Esophagus muscularis mucosa (tissue), 4 donors: ENCODE measurements around the gene FNDC11. TPM values are rescaled to one million over a fixed set of nuclear protein-coding genes. Genes with fewer than 3 reads are reported as not detected.
A peak's percentile ranks its signal among the peaks of the same experiment; 100 is the strongest.

ENCODE experiments used
- DNase-seq: peaks from one replicate; pipeline ENCODE4 v3.0.0-alpha.2; 2017; ENCODE audit errors: extremely low spot score
- H3K27ac ChIP-seq, 4 donors: fragments of 200-600 bp; sonication (generic); replicated peaks in 1 of 4; 1 replicate in 3 of 4; 2 replicates in 1 of 4; pipeline ENCODE4 v1.5.1; 2016 to 2019; ENCODE audit warnings: mild to moderate bottlenecking in 1 of 4
- H3K27me3 ChIP-seq, 4 donors: fragments of 200-600 bp; sonication (generic); one replicate each; pipeline versions ENCODE4 v1.5.1 to v1.6.0; 2016 to 2019
- H3K36me3 ChIP-seq, 4 donors: fragments of 200-600 bp; sonication (generic); one replicate each; pipeline ENCODE4 v1.5.1; 2016 to 2019
- H3K4me1 ChIP-seq, 4 donors: fragments of 200-600 bp; sonication (generic); one replicate each; pipeline ENCODE4 v1.5.1; 2016 to 2019
- H3K4me3 ChIP-seq, 4 donors: fragments of 200-600 bp; sonication (generic); 1 replicate in 2 of 4; 2 replicates in 2 of 4; pipeline ENCODE4 v1.5.1; 2016 to 2019; ENCODE audit warnings: mild to moderate bottlenecking in 4 of 4, moderate library complexity in 1 of 4
- H3K9me3 ChIP-seq, 4 donors: fragments of 200-600 bp; sonication (generic); 1 replicate in 3 of 4; 2 replicates in 1 of 4; pipeline ENCODE4 v1.5.1; 2016 to 2019
- EP300 ChIP-seq: sonication (generic); formaldehyde crosslinking; IDR thresholded peaks from one replicate; pipeline ENCODE4 v1.6.1; 2017; ENCODE audit warnings: antibody characterized with exemption
- POLR2A ChIP-seq: fragments of 450-650 bp; IDR thresholded peaks from one replicate; pipeline ENCODE4 v1.6.1; 2017; ENCODE audit warnings: antibody characterized with exemption, moderate library complexity, mild to moderate bottlenecking, low read depth
- POLR2AphosphoS5 ChIP-seq, 2 donors: sonication (generic); formaldehyde crosslinking; IDR thresholded peaks; one replicate each; pipeline ENCODE4 v1.6.1; 2017; ENCODE audit warnings: antibody characterized with exemption in 2 of 2
- WGBS: methylation state at CpG from one replicate; pipeline ENCODE4 v1.1.5; 2018; 5-methylcytosine and 5-hydroxymethylcytosine counted together
- intact Hi-C: fragments of 100-400 bp; cut with DNase I; formaldehyde crosslinking; loops from one replicate; pipeline ENCODE4 v1.15.1; 2023
- total RNA-seq, 4 donors: library from RNA; depleted of rRNA; stranded (reverse); fragments of >200 nt; gene quantifications; one replicate each; pipeline versions ENCODE4 v1.1.0 to v1.2.1, GENCODE V29; 2016
- TF ChIP-seq, protein P1 (sequence below), 3 experiments: fragments of 200-600 bp in 2 of 3; fragments of 450-650 bp in 1 of 3; sonication (generic) in 2 of 3; IDR thresholded peaks; one replicate each; pipeline ENCODE4 v1.5.1; 2017 to 2019; ENCODE audit warnings: antibody characterized with exemption in 3 of 3, mild to moderate bottlenecking in 2 of 3, moderate library complexity in 1 of 3

FNDC11 gene, protein sequence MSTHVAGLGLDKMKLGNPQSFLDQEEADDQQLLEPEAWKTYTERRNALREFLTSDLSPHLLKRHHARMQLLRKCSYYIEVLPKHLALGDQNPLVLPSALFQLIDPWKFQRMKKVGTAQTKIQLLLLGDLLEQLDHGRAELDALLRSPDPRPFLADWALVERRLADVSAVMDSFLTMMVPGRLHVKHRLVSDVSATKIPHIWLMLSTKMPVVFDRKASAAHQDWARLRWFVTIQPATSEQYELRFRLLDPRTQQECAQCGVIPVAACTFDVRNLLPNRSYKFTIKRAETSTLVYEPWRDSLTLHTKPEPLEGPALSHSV
- total RNA-seq, result under 1 TPM; 0.23 to 0.83 (median 0.44) TPM

DNA sequence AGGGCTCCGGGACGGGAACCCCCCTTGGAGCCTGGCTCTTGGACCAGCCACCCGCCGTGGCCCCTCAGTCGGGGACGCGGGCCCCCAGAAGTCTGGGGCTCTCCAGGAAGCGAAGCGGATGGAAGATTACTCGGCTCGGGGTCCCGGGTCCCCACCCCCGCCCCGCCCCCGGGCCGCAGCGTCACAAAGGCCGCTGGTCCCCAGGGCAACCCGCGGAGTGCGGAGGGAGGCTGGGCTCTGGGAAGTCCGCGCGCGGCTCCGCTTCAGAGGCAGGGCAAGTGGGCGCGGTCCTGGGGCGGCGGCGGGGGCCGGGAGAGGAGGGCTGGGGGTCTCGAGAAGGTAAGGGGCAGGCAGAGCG lies at the start of gene FNDC11:
Gene FNDC11, plus strand, starts transcription at position 227 of the 358 bp plus-strand sequence. CDS start 1,505 bp downstream, outside the sequence.
- intact Hi-C loops, result no loop called here
- Histone ChIP-seq H3K36me3 (peaks cover 5 to 16% (median 11%) of the 10 kb centered on the region in 4 donors), H3K9me3 (no peaks in the 10 kb centered on the region), H3K27me3 (peaks cover 0 to 56% (median 13%) of the 10 kb centered on the region in 4 donors), H3K27ac (peak within 1 kb of the TSS in 2 of 4 donors; percentile 34 to 39), H3K4me1 (peaks cover 12 to 26% (median 21%) of the 10 kb centered on the region in 4 donors), H3K4me3 (peak within 1 kb of the TSS; percentile 57 to 71 (median 62))
- no CpG with 5 or more reads among the region's 34 CpGs for WGBS
- no peak for TF ChIP-seq EP300
- TF ChIP-seq POLR2AphosphoS5 (IDR thresholded peaks at IDR 0.05), result no peak
- no peak for TF ChIP-seq POLR2A
- TF ChIP-seq, protein P1, sequence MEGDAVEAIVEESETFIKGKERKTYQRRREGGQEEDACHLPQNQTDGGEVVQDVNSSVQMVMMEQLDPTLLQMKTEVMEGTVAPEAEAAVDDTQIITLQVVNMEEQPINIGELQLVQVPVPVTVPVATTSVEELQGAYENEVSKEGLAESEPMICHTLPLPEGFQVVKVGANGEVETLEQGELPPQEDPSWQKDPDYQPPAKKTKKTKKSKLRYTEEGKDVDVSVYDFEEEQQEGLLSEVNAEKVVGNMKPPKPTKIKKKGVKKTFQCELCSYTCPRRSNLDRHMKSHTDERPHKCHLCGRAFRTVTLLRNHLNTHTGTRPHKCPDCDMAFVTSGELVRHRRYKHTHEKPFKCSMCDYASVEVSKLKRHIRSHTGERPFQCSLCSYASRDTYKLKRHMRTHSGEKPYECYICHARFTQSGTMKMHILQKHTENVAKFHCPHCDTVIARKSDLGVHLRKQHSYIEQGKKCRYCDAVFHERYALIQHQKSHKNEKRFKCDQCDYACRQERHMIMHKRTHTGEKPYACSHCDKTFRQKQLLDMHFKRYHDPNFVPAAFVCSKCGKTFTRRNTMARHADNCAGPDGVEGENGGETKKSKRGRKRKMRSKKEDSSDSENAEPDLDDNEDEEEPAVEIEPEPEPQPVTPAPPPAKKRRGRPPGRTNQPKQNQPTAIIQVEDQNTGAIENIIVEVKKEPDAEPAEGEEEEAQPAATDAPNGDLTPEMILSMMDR (IDR thresholded peaks at IDR 0.05), result no peak
- no peak for DNase-seq

DNA sequence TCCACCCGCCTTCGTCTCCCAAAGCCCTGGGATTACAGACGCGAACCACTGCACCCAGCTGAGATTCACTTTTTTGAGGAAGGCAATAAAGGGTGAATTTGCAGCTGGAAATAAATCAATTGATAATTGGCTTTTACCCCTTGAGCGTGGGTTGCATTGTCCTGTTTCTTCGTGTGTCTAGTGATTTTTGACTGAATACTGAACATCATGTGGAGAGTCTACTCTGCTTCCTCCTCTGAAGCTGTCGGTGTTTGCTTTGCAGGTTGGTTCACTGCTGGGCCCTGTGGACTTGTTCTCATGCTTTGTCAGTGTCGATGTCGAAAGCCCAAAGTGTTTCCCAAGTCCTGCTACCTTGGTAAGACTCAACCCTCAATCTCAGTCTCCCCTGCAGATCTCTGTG lies 49.3 kb upstream of the FNDC11 start:
- Histone ChIP-seq H3K27me3 (peaks cover 0 to 93% (median 16%) of the 10 kb centered on the region in 4 donors), H3K36me3 (no peaks in the 10 kb centered on the region), H3K4me1 (peaks cover 1 to 14% (median 12%) of the 10 kb centered on the region in 4 donors), H3K4me3 (no peak overlapping the region), H3K27ac (no peak overlapping the region), H3K9me3 (peaks cover 0 to 20% (median 17%) of the 10 kb centered on the region in 4 donors)
- DNase-seq, result no peak
- WGBS, result 88% methylated on average over 9 of the region's 9 CpGs
- TF ChIP-seq POLR2A (no peak), POLR2AphosphoS5 (IDR thresholded peaks at IDR 0.05) (no peak), EP300 (no peak)
- TF ChIP-seq, protein P1 (IDR thresholded peaks at IDR 0.05), result no peak
- intact Hi-C loops, result no loop called here

DNA sequence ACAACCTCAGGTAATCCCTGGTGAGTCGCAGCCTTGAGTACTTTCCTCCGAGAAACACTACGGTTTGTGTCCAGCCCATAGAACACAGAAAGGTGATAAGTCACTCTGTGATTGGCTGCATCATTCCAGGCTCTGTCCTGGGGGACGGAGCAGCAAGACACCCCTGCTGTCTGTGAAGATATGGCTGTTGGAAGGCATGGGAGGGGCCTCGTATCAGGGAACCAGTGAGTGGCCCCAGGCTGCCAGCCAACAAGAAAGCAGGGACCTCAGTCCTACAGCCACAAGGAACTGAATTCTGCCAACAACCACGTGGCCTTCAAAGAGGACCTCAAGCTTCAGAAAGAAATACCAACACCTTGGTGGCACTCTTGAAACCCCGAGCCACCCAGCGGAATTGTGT lies 48.7 kb upstream of the FNDC11 start:
- H3K27ac ChIP-seq, result no peak overlapping the region
- H3K4me1 ChIP-seq, result peaks cover 0 to 9% (median 9%) of the 10 kb centered on the region in 4 donors
- no peak for TF ChIP-seq POLR2AphosphoS5 (IDR thresholded peaks at IDR 0.05)
- TF ChIP-seq EP300, result no peak
- TF ChIP-seq POLR2A, result no peak
- TF ChIP-seq, protein P1 (IDR thresholded peaks at IDR 0.05), result no peak
- peaks cover 0 to 20% (median 17%) of the 10 kb centered on the region in 4 donors for H3K9me3 ChIP-seq
- H3K4me3 ChIP-seq, result no peak overlapping the region
- intact Hi-C loops, result no loop called here
- WGBS, result 75% methylated on average over 8 of the region's 8 CpGs
- peaks cover 0 to 93% (median 9%) of the 10 kb centered on the region in 4 donors for H3K27me3 ChIP-seq
- no peaks in the 10 kb centered on the region for H3K36me3 ChIP-seq
- no peak for DNase-seq

DNA sequence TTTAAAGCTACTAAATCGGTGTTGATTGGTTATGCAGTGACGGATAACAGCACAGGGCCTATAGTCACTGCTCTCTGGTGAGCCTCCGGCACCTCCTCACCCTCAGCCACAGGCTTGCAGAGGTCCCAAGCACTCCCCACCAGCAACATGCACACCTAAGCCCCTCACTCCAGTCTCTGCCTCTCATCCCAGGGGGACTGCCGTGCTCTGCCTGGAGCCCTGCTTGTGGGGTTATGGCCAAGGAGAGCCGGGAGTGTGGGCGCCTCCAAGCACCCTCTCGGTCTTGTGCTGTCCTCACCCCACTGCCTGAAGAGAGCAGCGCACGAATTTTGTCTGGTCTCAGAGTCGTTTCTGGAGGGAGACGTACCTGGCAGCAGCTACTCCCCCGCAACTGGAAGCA lies 48.2 kb upstream of the FNDC11 start:
- no peak overlapping the region for H3K4me3 ChIP-seq
- DNase-seq, result no peak
- peaks cover 0 to 20% (median 17%) of the 10 kb centered on the region in 4 donors for H3K9me3 ChIP-seq
- no peaks in the 10 kb centered on the region for H3K36me3 ChIP-seq
- H3K27ac ChIP-seq, result no peak overlapping the region
- H3K27me3 ChIP-seq, result peaks cover 0 to 91% (median 8%) of the 10 kb centered on the region in 4 donors
- TF ChIP-seq POLR2AphosphoS5 (IDR thresholded peaks at IDR 0.05) (no peak), POLR2A (no peak)
- TF ChIP-seq, protein P1 (IDR thresholded peaks at IDR 0.05), result no peak
- peaks cover 0 to 9% (median 9%) of the 10 kb centered on the region in 4 donors for H3K4me1 ChIP-seq
- intact Hi-C loops, result no loop called here
- 66% methylated on average over 12 of the region's 12 CpGs for WGBS
